CD4-positive, alpha-beta T cell (primary cell): Measurements from ENCODE around the gene RNU7-1. TPM values are rescaled to one million over a fixed set of nuclear protein-coding genes. Genes with fewer than 3 reads are reported as not detected.
A peak's percentile ranks its signal among the peaks of the same experiment; 100 is the strongest.

Experiments used
- ATAC-seq: fragments of 200-7000 bp; cut with Tn5 transposase; one replicate; pipeline ENCODE4 v1.10.0; 2022; ENCODE audit warnings: mild to moderate bottlenecking; ENCODE audit not compliant: poor library complexity
- CTCF ChIA-PET: fragments of 350-600 bp; sonication (Branson Sonifier 250); formaldehyde crosslinking; loops from one replicate; lab custom pipeline; 2021; ENCODE audit warnings: antibody characterized with exemption, inconsistent platforms; lab: Charles Lee
- POLR2A ChIA-PET: fragments of 350-600 bp; sonication (Branson Sonifier 250); formaldehyde crosslinking; loops from one replicate; lab custom pipeline; 2021; ENCODE audit warnings: antibody characterized with exemption, inconsistent platforms; lab: Charles Lee
- DNase-seq, 14 experiments: peaks; one replicate each; pipeline ENCODE4 v3.0.0-alpha.2; 2013 to 2020; ENCODE audit warnings: mixed read lengths in 2 of 14
- H3K27ac ChIP-seq, 2 donors: one replicate each; pipeline versions ENCODE4 v1.5.1 to v1.7.0; 2013; ENCODE audit warnings: low read length in 2 of 2, low read depth in 1 of 2, mild to moderate bottlenecking in 1 of 2
- H3K27me3 ChIP-seq, 2 experiments: 1 replicate in 1 of 2; 2 replicates in 1 of 2; pipeline versions ENCODE4 v1.6.1 to v1.7.0; 2013; ENCODE audit warnings: low read length in 2 of 2, control low read depth in 1 of 2, mild to moderate bottlenecking in 1 of 2, moderate library complexity in 1 of 2; ENCODE audit not compliant: insufficient read depth in 2 of 2, control insufficient read depth in 1 of 2
- H3K36me3 ChIP-seq: one replicate; pipeline ENCODE4 v1.6.1; 2013; ENCODE audit warnings: low read length, control low read depth; ENCODE audit not compliant: insufficient read depth
- H3K4me1 ChIP-seq: one replicate; pipeline ENCODE4 v1.6.1; 2013; ENCODE audit warnings: low read length, control low read depth; ENCODE audit not compliant: insufficient read depth
- H3K4me3 ChIP-seq: one replicate; pipeline ENCODE4 v1.5.1; 2013; ENCODE audit warnings: mild to moderate bottlenecking, low read length, moderate library complexity
- H3K9me3 ChIP-seq, 2 experiments: 1 replicate in 1 of 2; 2 replicates in 1 of 2; pipeline versions ENCODE4 v1.6.1 to v1.7.0; 2013; ENCODE audit warnings: low read length in 2 of 2, mild to moderate bottlenecking in 2 of 2, control low read depth in 1 of 2, moderate library complexity in 1 of 2; ENCODE audit not compliant: control insufficient read depth in 1 of 2, insufficient read depth in 1 of 2
- H3K27ac Mint-ChIP-seq: one replicate; pipeline ENCODE4 v1.8.0; 2020; ENCODE audit warnings: mixed read lengths
- H3K27me3 Mint-ChIP-seq: one replicate; pipeline ENCODE4 v1.8.0; 2021; ENCODE audit warnings: mixed read lengths
- H3K36me3 Mint-ChIP-seq: one replicate; pipeline ENCODE4 v1.8.0; 2021; ENCODE audit warnings: low read depth, mixed read lengths
- H3K4me1 Mint-ChIP-seq: one replicate; pipeline ENCODE4 v1.8.0; 2021; ENCODE audit warnings: low read depth, mixed read lengths
- H3K4me3 Mint-ChIP-seq: one replicate; pipeline ENCODE4 v1.8.0; 2020; ENCODE audit warnings: mild to moderate bottlenecking, mixed read lengths
- H3K9me3 Mint-ChIP-seq: one replicate; pipeline ENCODE4 v1.8.0; 2020; ENCODE audit warnings: mixed read lengths
- intact Hi-C, 2 experiments: fragments of 100-400 bp; cut with DNase I in 1 of 2; cut with micrococcal nuclease in 1 of 2; formaldehyde crosslinking; loops; one replicate each; pipeline versions ENCODE4 v1.15.1 to v1.9.0; 2023 to 2025; cut with DNase I, micrococcal nuclease
- total RNA-seq, 174 experiments: library from RNA in 2 of 174; stranded (reverse) in 2 of 174; gene quantifications; one replicate each; pipeline ENCODE4 v1.2.3 and lab custom pipeline; 2021 to 2026
- TF ChIP-seq, protein P1 (sequence below): fragments of 200-600 bp; IDR thresholded peaks from one replicate; pipeline ENCODE4 v1.8.0; 2022; ENCODE audit warnings: antibody characterized with exemption, mild to moderate bottlenecking

The RNU7-1 gene
- total RNA-seq, 2 experiments from 2014 or later, result not detected

DNA sequence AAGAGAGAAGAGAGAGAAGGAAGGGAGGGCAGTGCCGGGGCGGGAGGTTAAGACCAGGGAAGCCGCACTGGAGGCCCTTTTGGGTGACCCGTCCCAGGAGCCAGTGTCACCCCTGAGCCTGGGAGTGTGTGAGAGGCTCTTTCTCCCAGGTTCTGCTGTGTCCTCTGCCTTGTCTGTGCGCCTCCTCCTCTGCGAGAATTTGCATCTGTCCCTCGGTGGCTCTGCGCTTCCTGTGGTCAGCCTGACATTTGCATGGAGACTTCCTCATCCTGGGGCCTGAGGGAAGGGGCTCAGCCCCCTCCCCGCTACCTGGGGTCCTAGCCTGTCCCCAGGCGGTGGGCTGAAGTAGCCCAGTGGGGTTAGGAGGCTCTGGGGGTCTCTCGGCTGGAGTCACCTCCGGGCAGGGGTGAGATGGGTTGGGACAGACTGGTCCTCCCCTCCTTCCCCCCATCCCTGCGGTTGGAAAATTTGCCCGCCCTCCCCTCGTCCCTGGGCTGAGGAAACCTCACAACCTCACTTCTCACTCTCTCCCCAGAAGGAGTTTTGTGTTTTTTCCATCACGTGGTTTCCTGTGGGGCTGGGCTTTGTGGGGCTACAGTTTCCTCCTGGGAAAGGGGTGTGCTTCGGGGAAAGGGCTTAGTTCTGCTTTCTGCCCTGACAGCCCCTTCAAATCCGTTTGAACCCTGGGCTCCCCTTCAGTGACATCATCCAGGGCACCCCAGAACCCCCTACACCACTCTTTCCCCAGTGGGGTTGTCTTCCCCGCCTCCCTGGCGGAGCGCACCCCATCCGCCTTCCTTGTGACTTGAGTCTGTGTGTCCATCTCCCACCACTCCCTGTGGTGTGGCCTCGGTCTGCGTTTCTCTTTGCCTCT is 10.1 kb downstream of the RNU7-1 start:
- Histone ChIP-seq H3K27me3 (no peaks in the 10 kb centered on the region), H3K4me3 (peak overlapping the region; percentile 98), H3K36me3 (peaks cover 59% of the 10 kb centered on the region), H3K9me3 (no peaks in the 10 kb centered on the region), H3K4me1 (peaks cover 94% of the 10 kb centered on the region), H3K27ac (peak overlapping the region; percentile 80 to 96)
- Mint-ChIP-seq H3K27ac (peak overlapping the region; percentile 97), H3K9me3 (no peaks in the 10 kb centered on the region), H3K36me3 (peaks cover 76% of the 10 kb centered on the region), H3K4me1 (peaks cover 89% of the 10 kb centered on the region), H3K27me3 (no peaks in the 10 kb centered on the region), H3K4me3 (peak overlapping the region; percentile 100)
- CTCF ChIA-PET, result interaction anchor here (1.4 to 13.3 kb wide), 3 partner anchors 6 to 63 kb away, joined by 3 to 324 read pairs (median 4); partner anchors contain the start of genes C12orf57, PTPN6 and RNU7-1
- ATAC-seq, result peak; percentile 45
- intact Hi-C loops, result loop anchor here in 1 of 2 experiments (1.0 to 5.0 kb wide), 2 partner anchors 8 to 101 kb away; partner anchors contain the start of genes CDCA3 and USP5
- peak in 13 of 14 experiments; percentile 50 to 90 (median 69) for DNase-seq
- POLR2A ChIA-PET, result interaction anchor here (1.2 to 16.4 kb wide), 5 partner anchors 5 to 16 kb away, joined by 5 to 963 read pairs (median 27); partner anchors contain the start of genes C12orf57, PTPN6 and RNU7-1
- TF ChIP-seq, protein P1, sequence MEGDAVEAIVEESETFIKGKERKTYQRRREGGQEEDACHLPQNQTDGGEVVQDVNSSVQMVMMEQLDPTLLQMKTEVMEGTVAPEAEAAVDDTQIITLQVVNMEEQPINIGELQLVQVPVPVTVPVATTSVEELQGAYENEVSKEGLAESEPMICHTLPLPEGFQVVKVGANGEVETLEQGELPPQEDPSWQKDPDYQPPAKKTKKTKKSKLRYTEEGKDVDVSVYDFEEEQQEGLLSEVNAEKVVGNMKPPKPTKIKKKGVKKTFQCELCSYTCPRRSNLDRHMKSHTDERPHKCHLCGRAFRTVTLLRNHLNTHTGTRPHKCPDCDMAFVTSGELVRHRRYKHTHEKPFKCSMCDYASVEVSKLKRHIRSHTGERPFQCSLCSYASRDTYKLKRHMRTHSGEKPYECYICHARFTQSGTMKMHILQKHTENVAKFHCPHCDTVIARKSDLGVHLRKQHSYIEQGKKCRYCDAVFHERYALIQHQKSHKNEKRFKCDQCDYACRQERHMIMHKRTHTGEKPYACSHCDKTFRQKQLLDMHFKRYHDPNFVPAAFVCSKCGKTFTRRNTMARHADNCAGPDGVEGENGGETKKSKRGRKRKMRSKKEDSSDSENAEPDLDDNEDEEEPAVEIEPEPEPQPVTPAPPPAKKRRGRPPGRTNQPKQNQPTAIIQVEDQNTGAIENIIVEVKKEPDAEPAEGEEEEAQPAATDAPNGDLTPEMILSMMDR, result no peak

GRCh38 chr12:6954316-6955107 is 10.9 kb downstream of the RNU7-1 start:
- intact Hi-C loops, result loop anchor here in 1 of 2 experiments (5.0 kb wide), 1 partner anchor 102 kb away; the partner anchor contains the start of genes CDCA3 and USP5
- no peaks in the 10 kb centered on the region for H3K9me3 Mint-ChIP-seq
- H3K9me3 ChIP-seq, result no peaks in the 10 kb centered on the region
- no peak for ATAC-seq
- H3K36me3 Mint-ChIP-seq, result peaks cover 84% of the 10 kb centered on the region
- H3K4me3 Mint-ChIP-seq, result peak overlapping the region; percentile 100
- TF ChIP-seq, protein P1, result no peak
- H3K27ac ChIP-seq, result peak overlapping the region; percentile 80 to 96
- DNase-seq, result peak in 1 of 14 experiments; percentile 46
- peaks cover 62% of the 10 kb centered on the region for H3K36me3 ChIP-seq
- ChIA-PET CTCF (interaction anchor here (1.4 to 13.3 kb wide), 3 partner anchors 7 to 64 kb away, joined by 3 to 324 read pairs (median 4); partner anchors contain the start of genes C12orf57, PTPN6 and RNU7-1), POLR2A (interaction anchor here (1.2 to 16.4 kb wide), 3 partner anchors 7 to 10 kb away, joined by 5 to 963 read pairs (median 8); partner anchors contain the start of genes C12orf57, PTPN6 and RNU7-1)
- H3K4me1 Mint-ChIP-seq, result peaks cover 88% of the 10 kb centered on the region
- H3K4me3 ChIP-seq, result peak overlapping the region; percentile 98
- no peaks in the 10 kb centered on the region for H3K27me3 ChIP-seq
- peaks cover 94% of the 10 kb centered on the region for H3K4me1 ChIP-seq
- no peaks in the 10 kb centered on the region for H3K27me3 Mint-ChIP-seq
- H3K27ac Mint-ChIP-seq, result peak overlapping the region; percentile 97
